ENCODE data around the gene GALNT1. TPM values are rescaled to one million over a fixed set of nuclear protein-coding genes. Genes with fewer than 3 reads are reported as not detected.

The GALNT1 gene
- total and polyA plus RNA-seq, 10 donors, result 13.9 to 67.1 (median 49.9) TPM

- TF ChIP-seq CTCF (IDR thresholded peaks at IDR 0.05 in 8 of 11, conservative IDR thresholded peaks at IDR 0.05 in 3 of 11) (no peak), POLR2AphosphoS5 (IDR thresholded peaks at IDR 0.05) (no peak), POLR2A (IDR thresholded peaks at IDR 0.05) (no peak)
- WGBS, 5 donors, result 45 to 100% (median 89%) methylated on average over 1 of the region's 1 CpG
- Histone ChIP-seq H3K27me3 (replicated peaks in 1 of 7) (no peaks in the 10 kb centered on the region), H3K4me1 (no peaks in the 10 kb centered on the region), H3K36me3 (peaks cover 0 to 93% (median 20%) of the 10 kb centered on the region in 6 donors), H3K9me3 (no peaks in the 10 kb centered on the region), H3K4me3 (no peak overlapping the region), H3K27ac (no peak overlapping the region)
- intact Hi-C loops (cut with DNase I; ENCODE audit: low total_unique reads), result no loop called here
- DNase-seq, result no peak
Observed at GRCh38 chr18:35682281-35682867, 100.8 kb downstream of the GALNT1 start.

- TF ChIP-seq POLR2A (IDR thresholded peaks at IDR 0.05) (no peak), CTCF (IDR thresholded peaks at IDR 0.05 in 8 of 11, conservative IDR thresholded peaks at IDR 0.05 in 3 of 11) (no peak), POLR2AphosphoS5 (IDR thresholded peaks at IDR 0.05) (no peak)
- 94 to 100% (median 97%) methylated on average over 1 of the region's 1 CpG for WGBS, 5 donors
Observed at GRCh38 chr18:35683021-35683420, 101.5 kb downstream of the GALNT1 start.

GRCh38 chr18:35688757-35689156 is 107.2 kb downstream of the GALNT1 start:
- Histone ChIP-seq H3K27me3 (replicated peaks in 1 of 7) (no peaks in the 10 kb centered on the region), H3K4me1 (no peaks in the 10 kb centered on the region), H3K9me3 (no peaks in the 10 kb centered on the region), H3K27ac (no peak overlapping the region), H3K4me3 (no peak overlapping the region), H3K36me3 (peaks cover 0 to 93% (median 31%) of the 10 kb centered on the region in 6 donors)
- no peak for TF ChIP-seq POLR2AphosphoS5 (IDR thresholded peaks at IDR 0.05)
- no peak for TF ChIP-seq CTCF (IDR thresholded peaks at IDR 0.05 in 8 of 11, conservative IDR thresholded peaks at IDR 0.05 in 3 of 11)
- TF ChIP-seq POLR2A (IDR thresholded peaks at IDR 0.05), result no peak
- intact Hi-C loops (cut with DNase I; ENCODE audit: low total_unique reads), result no loop called here
- 87 to 98% (median 89%) methylated on average over 1 of the region's 1 CpG for WGBS, 5 donors
- DNase-seq, result no peak

More at GRCh38 chr18:35683021-35683420, 101.5 kb downstream of the GALNT1 start:
- intact Hi-C loops (cut with DNase I; ENCODE audit: low total_unique reads), result no loop called here
- no peaks in the 10 kb centered on the region for H3K4me1 ChIP-seq
- peaks cover 0 to 93% (median 19%) of the 10 kb centered on the region in 6 donors for H3K36me3 ChIP-seq
- DNase-seq, result no peak
- no peaks in the 10 kb centered on the region for H3K9me3 ChIP-seq
- H3K27me3 ChIP-seq (replicated peaks in 1 of 7), result no peaks in the 10 kb centered on the region
- H3K4me3 ChIP-seq, result no peak overlapping the region
- no peak overlapping the region for H3K27ac ChIP-seq

GRCh38 chr18:35689728-35690127 is 108.2 kb downstream of the GALNT1 start:
- peaks cover 0 to 92% (median 32%) of the 10 kb centered on the region in 6 donors for H3K36me3 ChIP-seq
- WGBS, 5 donors, result 89 to 97% (median 96%) methylated on average over 5 of the region's 5 CpGs
- no peak for TF ChIP-seq POLR2AphosphoS5 (IDR thresholded peaks at IDR 0.05)
- TF ChIP-seq POLR2A (IDR thresholded peaks at IDR 0.05), result no peak
- no peak for TF ChIP-seq CTCF (IDR thresholded peaks at IDR 0.05 in 8 of 11, conservative IDR thresholded peaks at IDR 0.05 in 3 of 11)
- H3K27me3 ChIP-seq (replicated peaks in 1 of 7), result no peaks in the 10 kb centered on the region
- no peaks in the 10 kb centered on the region for H3K9me3 ChIP-seq
- no peaks in the 10 kb centered on the region for H3K4me1 ChIP-seq
- no peak overlapping the region for H3K27ac ChIP-seq
- no peak for DNase-seq
- intact Hi-C loops (cut with DNase I; ENCODE audit: low total_unique reads), result no loop called here
- no peak overlapping the region for H3K4me3 ChIP-seq
